ENCODE results near the gene RPL27A. TPM values are rescaled to one million over a fixed set of nuclear protein-coding genes. Genes with fewer than 3 reads are reported as not detected.

RPL27A gene
- total RNA-seq, 1 experiment from 2014 or later: 1,055 TPM

DNA sequence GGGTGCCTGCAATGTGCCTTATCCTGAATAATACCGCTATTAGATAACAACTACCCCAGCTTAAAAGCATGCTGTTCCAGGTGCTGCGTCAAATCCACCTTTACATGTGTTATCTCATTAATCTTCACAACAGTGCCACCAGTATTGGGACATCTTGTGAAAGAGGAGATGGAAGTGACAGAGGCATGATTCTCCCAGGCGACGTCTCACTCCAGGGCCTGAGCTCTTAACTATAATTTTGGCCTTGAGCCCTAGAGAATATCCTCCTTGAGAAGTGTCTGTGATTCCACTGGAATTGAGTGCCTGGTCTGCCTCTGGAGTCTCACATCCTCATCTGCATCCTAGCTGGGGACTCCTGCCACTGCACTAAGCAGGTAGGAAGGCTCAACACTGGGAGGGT lies 43.8 kb downstream of the RPL27A start (continued):
- TF ChIP-seq EGR1 (IDR thresholded peaks at IDR 0.05; ENCODE audit: low read depth) (no peak), CBX3 (IDR thresholded peaks at IDR 0.05; ENCODE audit: low read depth) (no peak), SIN3A (IDR thresholded peaks at IDR 0.05; ENCODE audit: low read depth) (no peak), EZH2phosphoT487 (IDR thresholded peaks at IDR 0.05; ENCODE audit: borderline replicate concordance) (no peak), POLR2A (IDR thresholded peaks at IDR 0.05; ENCODE audit: borderline replicate concordance, extremely low read depth, insufficient read depth, insufficient read length) (no peak), RAD21 (IDR thresholded peaks at IDR 0.05; ENCODE audit: low read depth) (no peak)

GRCh38 chr11:8728563-8728962 lies 46.0 kb downstream of the RPL27A start:
- Histone ChIP-seq H3K9me3 (ENCODE audit: control insufficient read depth in 1 of 2, insufficient read depth in 1 of 2, low read depth in 1 of 2, low read length in 2 of 2) (no peaks in the 10 kb centered on the region), H3K9ac (ENCODE audit: low read length) (no peak overlapping the region), H3K27ac (ENCODE audit: low read depth, low read length) (no peak overlapping the region), H3K9me2 (ENCODE audit: insufficient read depth) (no peaks in the 10 kb centered on the region), H3K79me2 (ENCODE audit: insufficient read depth, low read length) (no peaks in the 10 kb centered on the region), H2AFZ (ENCODE audit: low read depth, low read length, poor library complexity, severe bottlenecking) (no peak overlapping the region), H4K20me1 (ENCODE audit: insufficient read depth) (no peaks in the 10 kb centered on the region), H3K36me3 (ENCODE audit: control insufficient read depth in 1 of 2, insufficient read depth in 2 of 2, low read length in 2 of 2) (no peaks in the 10 kb centered on the region), H3K4me1 (ENCODE audit: control insufficient read depth in 1 of 2, insufficient read depth in 2 of 2, low read length in 2 of 2) (peaks cover 9 to 22% of the 10 kb centered on the region in 2 experiments), H3K4me3 (replicated peaks in 1 of 2; ENCODE audit: low read depth in 1 of 2, low read length in 2 of 2) (no peak overlapping the region), H3K27me3 (ENCODE audit: insufficient read depth, low read length) (no peaks in the 10 kb centered on the region), H3K4me2 (ENCODE audit: low read length) (peak overlapping the region; percentile 7; the same call in 1 of the 2 replicates)
- POLR2A ChIA-PET: no interaction called here
- TF ChIP-seq YY1 (IDR thresholded peaks at IDR 0.05; ENCODE audit: extremely low read depth, insufficient replicate concordance, low read depth, low read length) (no peak), SRF (IDR thresholded peaks at IDR 0.05; ENCODE audit: low read depth) (no peak), CEBPB (IDR thresholded peaks at IDR 0.05; ENCODE audit: low read depth) (no peak), SP1 (IDR thresholded peaks at IDR 0.05; ENCODE audit: low read depth) (no peak), TCF7L2 (IDR thresholded peaks at IDR 0.05; ENCODE audit: borderline replicate concordance, extremely low read depth, insufficient read depth, insufficient read length) (no peak), RAD21 (IDR thresholded peaks at IDR 0.05; ENCODE audit: low read depth) (no peak), CTCF (IDR thresholded peaks at IDR 0.05 in 2 of 3, conservative IDR thresholded peaks at IDR 0.05 in 1 of 3; ENCODE audit: borderline replicate concordance in 1 of 3, insufficient read depth in 1 of 3, low read depth in 2 of 3, low read length in 2 of 3) (no peak), POLR2A (IDR thresholded peaks at IDR 0.05; ENCODE audit: borderline replicate concordance, extremely low read depth, insufficient read depth, insufficient read length) (no peak), FOSL1 (IDR thresholded peaks at IDR 0.05; ENCODE audit: low read depth) (no peak)
- no peak for DNase-seq (ENCODE audit: low read depth, low spot score)
- CTCF ChIA-PET: no interaction called here
- RAD21 ChIA-PET (ENCODE audit: low non-redundant PET in 1 of 2, low total read pairs in 2 of 2, uncharacterized antibody in 2 of 2, unreplicated experiment in 2 of 2): no interaction called here
- ATAC-seq: no peak; the same call in 1 of the 2 replicates
- no TSS peak for BruUV-seq (replicated peaks)
- intact Hi-C loops (cut with micrococcal nuclease): no loop called here
